Measurements from ENCODE around the gene ADGRV1. TPM values are rescaled to one million over a fixed set of nuclear protein-coding genes. Genes with fewer than 3 reads are reported as not detected.
A peak's percentile ranks its signal among the peaks of the same experiment; 100 is the strongest.

The ADGRV1 gene
- total and polyA plus RNA-seq, 9 of the 15 experiments (the other 6 are each of a cell fraction or from before 2014, with no cell fraction given) = 21.7 to 156 (median 58.2) TPM

- TF ChIP-seq CHD7 (IDR thresholded peaks at IDR 0.05; ENCODE audit: low read depth, low read length) = no peak
- TF ChIP-seq POLR2G (IDR thresholded peaks at IDR 0.05; ENCODE audit: low read depth, low read length) = no peak
- no peak for TF ChIP-seq CTCFL (IDR thresholded peaks at IDR 0.05; ENCODE audit: borderline replicate concordance, insufficient read depth, low read depth, low read length, poor library complexity, severe bottlenecking)
- no peak for TF ChIP-seq HBP1 (CRISPR knock-in tag; IDR thresholded peaks at IDR 0.05)
- TF ChIP-seq PBX2 (CRISPR knock-in tag; IDR thresholded peaks at IDR 0.05; ENCODE audit: low read depth) = no peak
- peak; percentile 91 for TF ChIP-seq PBX2 (tag; conservative IDR thresholded peaks at IDR 0.05; ENCODE audit: low read depth)
- peak; percentile 72 for TF ChIP-seq SUPT5H (IDR thresholded peaks at IDR 0.05)
- TF ChIP-seq HCFC1 (IDR thresholded peaks at IDR 0.05; ENCODE audit: low read depth, low read length) = no peak
These were observed 86.5 kb downstream of the ADGRV1 start (continued) for GRCh38 chr5:90645024-90645610.

Measured in K562 (cell line).